H9 (cell line): ENCODE measurements around the gene WDFY3. TPM values are rescaled to one million over a fixed set of nuclear protein-coding genes. Genes with fewer than 3 reads are reported as not detected.

ENCODE experiments used
- DNase-seq: peaks from one replicate; pipeline ENCODE4 v3.0.0-alpha.2; 2017
- H2AFZ ChIP-seq: one replicate; pipeline ENCODE4 v1.6.1; 2013; ENCODE audit warnings: mild to moderate bottlenecking, low read length, control low read depth, moderate library complexity
- H2AK5ac ChIP-seq: 2 replicates; pipeline ENCODE4 v1.6.1; 2013; ENCODE audit warnings: low read length, control low read depth, mixed read lengths; ENCODE audit not compliant: insufficient read length
- H2BK120ac ChIP-seq: one replicate; pipeline ENCODE4 v1.6.1; 2013; ENCODE audit warnings: low read depth, mild to moderate bottlenecking, low read length, control low read depth, inconsistent platforms; ENCODE audit not compliant: poor library complexity, severe bottlenecking
- H2BK12ac ChIP-seq: 2 replicates; pipeline ENCODE4 v1.6.1; 2013; ENCODE audit warnings: low read length, control low read depth, mixed read lengths, low read depth; ENCODE audit not compliant: insufficient read length
- H2BK15ac ChIP-seq: 2 replicates; pipeline ENCODE4 v1.6.1; 2013; ENCODE audit warnings: low read depth, low read length, control low read depth
- H2BK20ac ChIP-seq: one replicate; pipeline ENCODE4 v1.6.1; 2013; ENCODE audit warnings: low read depth, mild to moderate bottlenecking, low read length, control low read depth, inconsistent platforms; ENCODE audit not compliant: poor library complexity, severe bottlenecking
- H2BK5ac ChIP-seq: 2 replicates; pipeline ENCODE4 v1.6.1; 2013; ENCODE audit warnings: low read length, control low read depth, mixed read lengths; ENCODE audit not compliant: insufficient read length
- H3K14ac ChIP-seq: 2 replicates; pipeline ENCODE4 v1.6.1; 2013; ENCODE audit warnings: low read length, control low read depth; ENCODE audit not compliant: insufficient read depth
- H3K18ac ChIP-seq: 2 replicates; pipeline ENCODE4 v1.6.1; 2013; ENCODE audit warnings: low read depth, mild to moderate bottlenecking, mixed read lengths, low read length, control low read depth; ENCODE audit not compliant: insufficient read length
- H3K23ac ChIP-seq: 2 replicates; pipeline ENCODE4 v1.6.1; 2013; ENCODE audit warnings: low read length, control low read depth, mixed read lengths, low read depth; ENCODE audit not compliant: insufficient read length
- H3K23me2 ChIP-seq: 2 replicates; pipeline ENCODE4 v1.6.1; 2013; ENCODE audit warnings: low read depth, mild to moderate bottlenecking, mixed read lengths, low read length, control low read depth; ENCODE audit not compliant: insufficient read length, poor library complexity, severe bottlenecking
- H3K27ac ChIP-seq: 2 replicates; pipeline ENCODE4 v1.5.1; 2013; ENCODE audit warnings: low read length, control low read depth, mixed read lengths, low read depth; ENCODE audit not compliant: insufficient read length
- H3K27me3 ChIP-seq: 2 replicates; pipeline ENCODE4 v1.6.1; 2013; ENCODE audit warnings: low read length, control low read depth, inconsistent platforms; ENCODE audit not compliant: insufficient read depth
- H3K4ac ChIP-seq: 2 replicates; pipeline ENCODE4 v1.6.1; 2013; ENCODE audit warnings: low read depth, mild to moderate bottlenecking, control low read depth, inconsistent platforms, low read length, moderate library complexity
- H3K4me1 ChIP-seq: 2 replicates; pipeline ENCODE4 v1.6.1; 2013; ENCODE audit warnings: low read length, control low read depth, inconsistent platforms; ENCODE audit not compliant: insufficient read depth
- H3K4me2 ChIP-seq: 2 replicates; pipeline ENCODE4 v1.6.1; 2013; ENCODE audit warnings: low read length, control low read depth, mixed read lengths; ENCODE audit not compliant: insufficient read length, insufficient read depth
- H3K56ac ChIP-seq: 2 replicates; pipeline ENCODE4 v1.6.1; 2013; ENCODE audit warnings: low read depth, mild to moderate bottlenecking, mixed read lengths, low read length, control low read depth; ENCODE audit not compliant: insufficient read length
- H3K79me1 ChIP-seq: 2 replicates; pipeline ENCODE4 v1.6.1; 2013; ENCODE audit warnings: low read depth, mild to moderate bottlenecking, moderate library complexity, low read length, control low read depth, inconsistent platforms; ENCODE audit not compliant: insufficient read depth, poor library complexity, severe bottlenecking
- H3K79me2 ChIP-seq: 2 replicates; pipeline ENCODE4 v1.6.1; 2013; ENCODE audit warnings: low read length, control low read depth, inconsistent platforms; ENCODE audit not compliant: insufficient read depth
- H3K9ac ChIP-seq: 2 replicates; pipeline ENCODE4 v1.6.1; 2013; ENCODE audit warnings: low read length, control low read depth, mixed read lengths; ENCODE audit not compliant: insufficient read length; ENCODE audit errors: extremely low read depth
- H3K9me3 ChIP-seq: one replicate; pipeline ENCODE4 v1.6.1; 2013; ENCODE audit warnings: low read depth, low read length, inconsistent platforms; ENCODE audit not compliant: control insufficient read depth
- H3T11ph ChIP-seq: one replicate; pipeline ENCODE4 v1.6.1; 2013; ENCODE audit warnings: mild to moderate bottlenecking, low read length, control low read depth, inconsistent platforms
- H4K20me1 ChIP-seq: one replicate; pipeline ENCODE4 v1.6.1; 2013; ENCODE audit not compliant: control insufficient read depth, insufficient read length, insufficient read depth
- H4K5ac ChIP-seq: 2 replicates; pipeline ENCODE4 v1.6.1; 2013; ENCODE audit warnings: low read depth, mild to moderate bottlenecking, mixed read lengths, low read length, control low read depth; ENCODE audit not compliant: insufficient read length
- H4K8ac ChIP-seq: replicated peaks from 2 replicates; pipeline ENCODE4 v1.6.1; 2013; ENCODE audit warnings: low read length, control low read depth, mixed read lengths, low read depth; ENCODE audit not compliant: insufficient read length
- H4K91ac ChIP-seq: 2 replicates; pipeline ENCODE4 v1.6.1; 2013; ENCODE audit warnings: low read depth, mild to moderate bottlenecking, moderate library complexity, mixed read lengths, low read length, control low read depth; ENCODE audit not compliant: insufficient read length
- H3K27ac Mint-ChIP-seq, 3 experiments: 2 replicates in 2 of 3; 3 replicates in 1 of 3; pipeline ENCODE4 v1.8.0; 2020 to 2021; ENCODE audit warnings: mixed read lengths in 3 of 3, mild to moderate bottlenecking in 1 of 3, moderate library complexity in 1 of 3
- H3K27me3 Mint-ChIP-seq: 2 replicates; pipeline ENCODE4 v1.8.0; 2021; ENCODE audit warnings: low read depth, mild to moderate bottlenecking, moderate library complexity, mixed read lengths
- H3K36me3 Mint-ChIP-seq, 3 experiments: 2 replicates in 2 of 3; 3 replicates in 1 of 3; pipeline ENCODE4 v1.8.0; 2020 to 2021; ENCODE audit warnings: low read depth in 3 of 3, mixed read lengths in 3 of 3; ENCODE audit not compliant: insufficient read depth in 1 of 3
- H3K4me1 Mint-ChIP-seq, 2 experiments: 2 replicates each; pipeline ENCODE4 v1.8.0; 2020; ENCODE audit warnings: mixed read lengths in 2 of 2
- H3K4me3 Mint-ChIP-seq, 2 experiments: 2 replicates in 1 of 2; 3 replicates in 1 of 2; pipeline ENCODE4 v1.8.0; 2020 to 2021; ENCODE audit warnings: mild to moderate bottlenecking in 2 of 2, mixed read lengths in 2 of 2, moderate library complexity in 1 of 2
- H3K9me3 Mint-ChIP-seq, 2 experiments: 2 replicates in 1 of 2; 3 replicates in 1 of 2; pipeline ENCODE4 v1.8.0; 2020; ENCODE audit warnings: mild to moderate bottlenecking in 2 of 2, mixed read lengths in 2 of 2, moderate library complexity in 1 of 2
- CTCF ChIP-seq: fragments of 200-600 bp; sonication (generic); conservative IDR thresholded peaks from 3 replicates; pipeline ENCODE4 v1.8.0; 2021; ENCODE audit warnings: antibody characterized with exemption, mild to moderate bottlenecking
- WGBS: extraction: QIAGEN DNeasy Blood & Tissue Kit; methylation state at CpG from one replicate; pipeline ENCODE4 v1.1.7; 2013; ENCODE audit warnings: missing lambda C conversion rate, low lambda C conversion rate, mixed read lengths; ENCODE audit not compliant: insufficient read length; ENCODE audit errors: extremely low coverage; 5-methylcytosine and 5-hydroxymethylcytosine counted together
- total RNA-seq: library from RNA; stranded (reverse); gene quantifications from 2 replicates; pipeline ENCODE4 v1.2.1, GENCODE V29; 2021

WDFY3 gene
- total RNA-seq, 1 experiment from 2014 or later, result 54.6 TPM

GRCh38 chr4:84647312-84647884, 319.1 kb downstream of the WDFY3 start:
- Histone ChIP-seq H3K14ac (no peak overlapping the region), H3K23me2 (no peaks in the 10 kb centered on the region), H3K79me2 (no peaks in the 10 kb centered on the region), H2AFZ (no peak overlapping the region), H3K9me3 (no peaks in the 10 kb centered on the region), H3K9ac (no peak overlapping the region), H2BK15ac (no peak overlapping the region), H3K79me1 (no peaks in the 10 kb centered on the region), H4K8ac (no peak overlapping the region), H3K27me3 (no peaks in the 10 kb centered on the region), H3T11ph (no peak overlapping the region), H3K4me1 (0 out of 2 replicates have a peak, but pooled peaks cover 2% of the 10 kb centered on the region), H2BK12ac (no peak overlapping the region), H3K56ac (no peak overlapping the region), H2BK5ac (no peak overlapping the region), H2AK5ac (no peak overlapping the region), H2BK120ac (no peak overlapping the region), H3K23ac (no peak overlapping the region), H3K18ac (no peak overlapping the region), H3K4me2 (peak overlapping the region; percentile 2), H4K5ac (no peak overlapping the region), H4K91ac (no peak overlapping the region), H3K27ac (no peak overlapping the region), H4K20me1 (no peaks in the 10 kb centered on the region), H2BK20ac (no peak overlapping the region), H3K4ac (no peak overlapping the region)
- H3K4me3 Mint-ChIP-seq, result peak overlapping the region in 1 of 2 experiments; percentile 35; a peak in 2 of 5 replicates
- TF ChIP-seq CTCF, result no peak
- peak; percentile 60 for DNase-seq
- H3K27ac Mint-ChIP-seq, result peak overlapping the region; percentile 68 to 77 (median 68)
- no peaks in the 10 kb centered on the region for H3K27me3 Mint-ChIP-seq
- no peaks in the 10 kb centered on the region for H3K9me3 Mint-ChIP-seq
- no CpG with 5 or more reads among the region's 2 CpGs for WGBS
- H3K4me1 Mint-ChIP-seq, result peaks cover 33 to 50% of the 10 kb centered on the region in 2 experiments
- peaks cover 21 to 39% (median 36%) of the 10 kb centered on the region in 3 experiments; a peak in 6 of 7 replicates for H3K36me3 Mint-ChIP-seq
